CD14-positive monocyte (primary cell): Measurements from ENCODE around the gene HDAC4. TPM values are rescaled to one million over a fixed set of nuclear protein-coding genes. Genes with fewer than 3 reads are reported as not detected.

ENCODE experiments used
- DNase-seq, 3 donors: peaks; one replicate each; pipeline ENCODE4 v3.0.0-alpha.2; 2011 to 2022
- H2AFZ ChIP-seq: 2 replicates; pipeline ENCODE4 v1.6.0; 2012; ENCODE audit warnings: mild to moderate bottlenecking, low read depth, low read length, inconsistent platforms; ENCODE audit not compliant: insufficient read depth, poor library complexity, severe bottlenecking
- H3K27ac ChIP-seq, 2 donors: 1 replicate in 1 of 2; 2 replicates in 1 of 2; pipeline ENCODE4 v1.5.1; 2012 to 2013; ENCODE audit warnings: low read length in 2 of 2, control low read depth in 1 of 2, inconsistent platforms in 1 of 2, low read depth in 1 of 2, mild to moderate bottlenecking in 1 of 2
- H3K27me3 ChIP-seq, 2 donors: one replicate each; pipeline versions ENCODE4 v1.6.0 to v1.6.1; 2011 to 2013; ENCODE audit warnings: low read length in 2 of 2; ENCODE audit not compliant: control insufficient read depth in 2 of 2, insufficient read depth in 2 of 2
- H3K36me3 ChIP-seq, 2 donors: replicated peaks in 1 of 2; 1 replicate in 1 of 2; 2 replicates in 1 of 2; pipeline versions ENCODE4 v1.5.1 to v1.6.1; 2012 to 2013; ENCODE audit warnings: low read length in 2 of 2, control low read depth in 1 of 2, inconsistent platforms in 1 of 2, mild to moderate bottlenecking in 1 of 2; ENCODE audit not compliant: insufficient read depth in 2 of 2, control insufficient read depth in 1 of 2
- H3K4me1 ChIP-seq, 2 donors: 1 replicate in 1 of 2; 2 replicates in 1 of 2; pipeline versions ENCODE4 v1.5.1 to v1.6.1; 2012 to 2013; ENCODE audit warnings: low read length in 2 of 2, control low read depth in 1 of 2, inconsistent platforms in 1 of 2, mild to moderate bottlenecking in 1 of 2, moderate library complexity in 1 of 2; ENCODE audit not compliant: insufficient read depth in 2 of 2, control insufficient read depth in 1 of 2
- H3K4me2 ChIP-seq: replicated peaks from 2 replicates; pipeline ENCODE3; 2012; ENCODE audit warnings: low read length, moderate library complexity, mild to moderate bottlenecking; ENCODE audit not compliant: poor library complexity, severe bottlenecking; ENCODE audit errors: extremely low read depth
- H3K4me3 ChIP-seq, 3 experiments: fragments of 200-600 bp in 1 of 3; sonication (generic) in 1 of 3; replicated peaks in 1 of 3; 1 replicate in 2 of 3; 2 replicates in 1 of 3; pipeline ENCODE4 v1.5.1; 2011 to 2013; ENCODE audit warnings: low read length in 3 of 3, mild to moderate bottlenecking in 3 of 3, control low read depth in 2 of 3, low read depth in 2 of 3, inconsistent platforms in 1 of 3, moderate library complexity in 1 of 3
- H3K79me2 ChIP-seq: 2 replicates; pipeline ENCODE4 v1.6.0; 2012; ENCODE audit warnings: mild to moderate bottlenecking, control low read depth, inconsistent platforms, low read length, moderate library complexity; ENCODE audit not compliant: insufficient read depth
- H3K9ac ChIP-seq: 2 replicates; pipeline ENCODE4 v1.6.0; 2017; ENCODE audit warnings: low read length, mild to moderate bottlenecking; ENCODE audit not compliant: insufficient read depth, poor library complexity, severe bottlenecking
- H3K9me3 ChIP-seq, 2 donors: replicated peaks in 1 of 2; 1 replicate in 1 of 2; 2 replicates in 1 of 2; pipeline versions ENCODE4 v1.5.1 to v1.6.1; 2012 to 2013; ENCODE audit warnings: low read length in 2 of 2, control low read depth in 1 of 2; ENCODE audit not compliant: control insufficient read depth in 1 of 2, insufficient read depth in 1 of 2
- H4K20me1 ChIP-seq: 2 replicates; pipeline ENCODE4 v1.6.0; 2012; ENCODE audit warnings: mild to moderate bottlenecking, low read length, control low read depth, moderate library complexity; ENCODE audit not compliant: insufficient read depth
- H3K27ac Mint-ChIP-seq, 7 donors: one replicate each; pipeline ENCODE4 v1.8.0; 2020; ENCODE audit warnings: mild to moderate bottlenecking in 7 of 7, mixed read lengths in 7 of 7, moderate library complexity in 6 of 7, inconsistent platforms in 2 of 7
- H3K27me3 Mint-ChIP-seq, 3 donors: one replicate each; pipeline ENCODE4 v1.8.0; 2021 to 2022; ENCODE audit warnings: low read depth in 3 of 3, mild to moderate bottlenecking in 3 of 3, mixed read lengths in 3 of 3, moderate library complexity in 3 of 3, inconsistent platforms in 1 of 3
- H3K36me3 Mint-ChIP-seq, 2 donors: one replicate each; pipeline ENCODE4 v1.8.0; 2020; ENCODE audit warnings: mixed read lengths in 2 of 2, inconsistent platforms in 1 of 2, mild to moderate bottlenecking in 1 of 2
- H3K4me1 Mint-ChIP-seq: one replicate; pipeline ENCODE4 v1.8.0; 2020; ENCODE audit warnings: mild to moderate bottlenecking, mixed read lengths
- H3K4me3 Mint-ChIP-seq, 2 donors: one replicate each; pipeline ENCODE4 v1.8.0; 2020; ENCODE audit warnings: mild to moderate bottlenecking in 2 of 2, mixed read lengths in 2 of 2, moderate library complexity in 1 of 2
- H3K9me3 Mint-ChIP-seq, 7 donors: one replicate each; pipeline ENCODE4 v1.8.0; 2020 to 2022; ENCODE audit warnings: mixed read lengths in 7 of 7, mild to moderate bottlenecking in 6 of 7, moderate library complexity in 6 of 7, inconsistent platforms in 2 of 7
- CTCF ChIP-seq: fragments of 200-600 bp; IDR thresholded peaks from one replicate; pipeline ENCODE4 v1.8.0; 2022; ENCODE audit warnings: antibody characterized with exemption, mild to moderate bottlenecking
- WGBS: methylation state at CpG from one replicate; pipeline ENCODE4 v1.1.5; 2013; ENCODE audit warnings: missing lambda C conversion rate; ENCODE audit not compliant: insufficient coverage; 5-methylcytosine and 5-hydroxymethylcytosine counted together
- intact Hi-C, 2 donors: fragments of 100-400 bp; cut with micrococcal nuclease; formaldehyde crosslinking; loops; one replicate each; pipeline versions ENCODE4 v1.15.0 to v1.15.1; 2023
- polyA plus RNA-seq, 3 donors: library from polyadenylated mRNA; depleted of rRNA in 1 of 3; unstranded in 2 of 3; stranded (reverse) in 1 of 3; fragments of 300-500 nt in 2 of 3; fragments of >200 nt in 1 of 3; fragmentation: Illumina TruSeq in 2 of 3; gene quantifications; 1 replicate in 2 of 3; 2 replicates in 1 of 3; pipeline ENCODE4 v1.2.3, GENCODE V29; 2012 to 2021

Gene HDAC4
- polyA plus RNA-seq, 3 donors, result 3.3 to 23.0 (median 4.5) TPM

DNA sequence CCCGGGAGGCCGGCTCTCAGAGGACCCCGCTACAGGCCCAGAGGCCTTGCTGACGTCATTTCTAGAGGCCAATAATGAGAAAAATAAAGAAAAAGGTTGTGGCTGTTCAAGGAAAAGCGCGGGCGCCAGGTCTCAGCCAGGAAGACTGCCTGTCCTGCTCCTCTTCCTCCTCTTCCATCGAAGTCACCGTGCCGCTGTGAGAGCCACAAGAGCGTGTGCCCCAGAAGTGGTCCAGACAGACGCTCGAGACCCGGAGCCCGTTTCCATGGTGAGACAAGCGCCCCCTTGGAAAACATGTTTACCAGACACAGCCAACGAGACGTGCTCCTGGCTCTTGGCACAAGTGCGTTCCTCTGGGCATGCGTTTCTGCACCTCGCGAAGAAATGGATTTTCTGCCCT, 210.5 kb downstream of the HDAC4 start:
- Histone ChIP-seq H3K27me3 (no peaks in the 10 kb centered on the region), H3K27ac (peak overlapping the region in 1 of 2 donors; percentile 55), H4K20me1 (peaks cover 85% of the 10 kb centered on the region), H3K4me1 (peaks cover 5 to 7% of the 10 kb centered on the region in 2 donors), H2AFZ (no peak overlapping the region), H3K79me2 (peaks cover 96% of the 10 kb centered on the region), H3K4me3 (no peak overlapping the region), H3K36me3 (peaks cover 61 to 86% of the 10 kb centered on the region in 2 donors), H3K9me3 (peaks cover 5 to 9% of the 10 kb centered on the region in 2 donors), H3K4me2 (no peak overlapping the region), H3K9ac (no peak overlapping the region)
- Mint-ChIP-seq H3K27me3 (peaks cover 0 to 3% (median 0%) of the 10 kb centered on the region in 3 donors), H3K36me3 (peaks cover 63 to 84% of the 10 kb centered on the region in 2 donors), H3K9me3 (peaks cover 3 to 8% (median 7%) of the 10 kb centered on the region in 7 donors), H3K27ac (peak overlapping the region in 5 of 7 donors; percentile 51 to 86 (median 64)), H3K4me3 (no peak overlapping the region), H3K4me1 (peaks cover 12% of the 10 kb centered on the region)
- WGBS, result 99% methylated on average over 11 of the region's 22 CpGs
- intact Hi-C loops, result no loop called here
- DNase-seq, result no peak
- TF ChIP-seq CTCF, result no peak

DNA sequence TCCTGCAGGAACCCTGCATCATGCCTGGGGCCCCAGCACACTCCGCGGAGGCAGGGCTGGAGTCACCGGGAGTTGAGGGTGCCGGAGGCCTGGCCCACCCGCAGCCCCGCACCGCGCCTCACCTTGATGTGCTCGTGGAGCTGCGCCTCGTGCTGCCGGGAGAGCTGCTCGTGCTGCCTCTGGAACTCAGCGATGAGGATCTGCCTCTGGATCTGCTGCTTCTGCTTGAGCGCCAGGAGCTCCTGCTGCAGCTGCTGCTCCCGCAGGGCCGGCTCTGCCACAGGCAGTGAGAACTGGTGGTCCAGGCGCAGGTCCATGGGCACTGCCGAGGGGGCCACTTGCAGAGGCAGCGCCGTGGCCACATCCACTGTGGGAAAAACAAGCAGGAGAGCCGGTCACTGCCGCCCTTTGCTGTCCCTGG, 211.1 kb downstream of the HDAC4 start:
- Mint-ChIP-seq H3K36me3 (peaks cover 60 to 83% of the 10 kb centered on the region in 2 donors), H3K27ac (peak overlapping the region in 1 of 7 donors; percentile 63), H3K4me1 (peaks cover 12% of the 10 kb centered on the region), H3K27me3 (no peaks in the 10 kb centered on the region), H3K4me3 (no peak overlapping the region), H3K9me3 (peaks cover 3 to 8% (median 7%) of the 10 kb centered on the region in 7 donors)
- Histone ChIP-seq H3K27ac (peak overlapping the region in 1 of 2 donors; percentile 55), H3K4me1 (peaks cover 5 to 7% of the 10 kb centered on the region in 2 donors), H3K9me3 (peaks cover 5 to 9% of the 10 kb centered on the region in 2 donors), H4K20me1 (peaks cover 79% of the 10 kb centered on the region), H3K4me2 (no peak overlapping the region), H3K79me2 (peaks cover 96% of the 10 kb centered on the region), H3K4me3 (no peak overlapping the region), H3K27me3 (no peaks in the 10 kb centered on the region), H2AFZ (no peak overlapping the region), H3K9ac (no peak overlapping the region), H3K36me3 (peaks cover 65 to 85% of the 10 kb centered on the region in 2 donors)
- DNase-seq, result no peak
- TF ChIP-seq CTCF, result no peak
- WGBS, result 99% methylated on average over 19 of the region's 23 CpGs
- intact Hi-C loops, result no loop called here
